Hepatic stellate cell (primary cell): ENCODE measurements around the gene CCDC24.

ENCODE experiments used
- DNase-seq: peaks from one replicate; pipeline ENCODE4 v3.0.0; 2011; ENCODE audit warnings: low spot score

The CCDC24 gene

DNA sequence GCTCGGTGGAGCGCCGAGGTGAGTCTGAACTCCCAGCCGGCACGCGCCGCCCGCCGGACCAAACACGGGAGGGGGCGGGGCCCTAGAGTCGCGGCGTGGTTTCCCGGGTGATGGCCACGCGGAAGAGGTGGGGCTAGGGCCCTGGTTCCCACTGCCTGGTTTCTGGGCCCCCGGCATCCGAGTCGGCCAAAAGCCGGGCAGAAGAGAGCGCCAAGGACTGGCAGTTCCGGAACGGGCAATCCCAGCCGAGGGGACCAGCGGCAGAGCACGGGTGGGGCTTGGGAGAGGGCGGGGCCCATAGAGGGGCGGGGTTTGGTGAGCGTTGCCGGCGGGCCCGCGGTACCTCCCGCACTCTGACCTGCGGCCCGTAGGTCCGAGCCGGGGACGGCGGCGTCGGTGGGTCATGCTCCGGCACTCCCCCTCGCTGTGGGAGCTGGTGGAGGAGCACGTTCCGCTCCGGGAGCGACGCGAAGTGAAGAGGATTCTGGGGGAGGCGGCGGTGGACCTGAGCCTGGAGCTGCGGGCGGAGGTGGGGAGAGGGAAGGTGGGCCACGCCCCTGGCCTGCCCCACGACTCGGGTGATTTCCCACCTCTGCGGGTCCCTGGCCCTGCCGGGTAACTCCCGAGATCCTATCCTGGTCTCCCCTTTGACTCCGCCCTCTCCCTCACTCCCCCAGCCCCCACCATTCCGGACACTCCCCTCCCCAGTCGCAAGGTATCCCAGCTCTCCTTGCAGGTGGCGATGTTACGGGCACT lies at the start of gene CCDC24:
Gene CCDC24, plus strand, starts transcription at position 124 of the 756 bp plus-strand sequence. Its CDS starts 280 bp downstream, at position 404.
- peak; percentile 94 for DNase-seq

DNA sequence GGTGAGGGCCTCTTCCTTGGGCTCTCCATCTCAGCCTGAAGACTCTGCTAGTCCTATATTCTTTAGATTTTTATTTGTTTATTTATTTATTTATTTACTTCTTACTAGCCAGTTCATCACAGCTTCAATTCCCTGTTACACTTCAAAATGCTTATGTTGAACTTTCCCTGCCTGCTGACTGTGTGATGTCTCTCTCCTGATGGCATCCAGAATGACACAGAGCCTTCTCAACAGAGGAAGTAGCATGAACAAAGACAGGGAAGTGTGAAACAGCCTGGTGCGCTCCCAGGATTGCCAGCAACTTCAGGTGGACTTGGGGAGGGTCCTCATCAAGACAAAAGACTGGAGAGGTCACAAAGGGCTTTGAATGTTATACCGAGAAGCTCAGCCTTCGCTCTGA lies 49.0 kb upstream of the CCDC24 start:
- no peak for DNase-seq

DNA sequence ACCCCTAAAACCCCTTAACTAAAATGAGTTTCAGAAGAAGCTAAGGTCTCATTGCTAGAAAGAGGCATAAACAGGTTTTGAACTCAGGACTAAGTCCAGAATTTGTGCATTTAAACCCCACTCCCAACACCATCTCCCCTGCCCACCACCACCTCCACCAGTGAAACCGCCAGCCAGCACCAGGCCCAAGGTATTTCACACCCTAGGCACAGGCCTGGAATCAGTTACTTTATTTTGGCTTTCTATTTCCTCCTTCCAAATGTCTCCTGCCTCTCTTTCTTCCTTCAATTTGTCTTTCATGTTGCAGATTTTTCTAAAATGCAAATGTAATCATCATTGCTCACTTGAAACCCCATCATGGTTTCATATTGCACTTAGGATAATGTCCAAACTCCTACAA lies 46.5 kb upstream of the CCDC24 start:
- no peak for DNase-seq

DNA sequence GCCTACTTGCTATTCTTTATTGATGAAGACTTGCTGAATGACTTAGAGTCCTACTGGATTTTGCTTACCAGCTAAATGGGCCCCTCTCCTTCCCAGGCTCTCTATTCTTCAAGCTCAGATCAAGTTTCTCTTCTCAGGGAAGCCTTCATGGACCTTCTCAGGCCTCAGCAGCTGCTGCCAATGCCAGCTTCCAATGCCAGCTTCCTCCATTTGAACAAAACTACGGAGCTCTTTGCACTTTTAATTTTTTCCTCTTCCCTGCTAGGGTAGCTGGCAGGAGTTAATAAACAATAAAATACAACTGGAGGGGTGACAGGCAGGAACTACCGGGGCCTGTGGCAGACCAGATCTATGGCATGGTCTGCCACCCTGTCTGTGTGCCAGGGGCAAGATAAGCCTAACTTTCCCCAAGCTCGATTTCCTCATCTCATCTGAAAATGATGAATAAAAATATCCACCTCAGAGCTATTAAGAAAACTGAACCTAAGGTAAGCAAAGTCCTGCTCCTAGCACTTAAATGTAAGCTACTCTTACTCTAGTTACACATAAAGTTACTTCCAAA lies 45.6 kb upstream of the CCDC24 start:
- DNase-seq = no peak

DNA sequence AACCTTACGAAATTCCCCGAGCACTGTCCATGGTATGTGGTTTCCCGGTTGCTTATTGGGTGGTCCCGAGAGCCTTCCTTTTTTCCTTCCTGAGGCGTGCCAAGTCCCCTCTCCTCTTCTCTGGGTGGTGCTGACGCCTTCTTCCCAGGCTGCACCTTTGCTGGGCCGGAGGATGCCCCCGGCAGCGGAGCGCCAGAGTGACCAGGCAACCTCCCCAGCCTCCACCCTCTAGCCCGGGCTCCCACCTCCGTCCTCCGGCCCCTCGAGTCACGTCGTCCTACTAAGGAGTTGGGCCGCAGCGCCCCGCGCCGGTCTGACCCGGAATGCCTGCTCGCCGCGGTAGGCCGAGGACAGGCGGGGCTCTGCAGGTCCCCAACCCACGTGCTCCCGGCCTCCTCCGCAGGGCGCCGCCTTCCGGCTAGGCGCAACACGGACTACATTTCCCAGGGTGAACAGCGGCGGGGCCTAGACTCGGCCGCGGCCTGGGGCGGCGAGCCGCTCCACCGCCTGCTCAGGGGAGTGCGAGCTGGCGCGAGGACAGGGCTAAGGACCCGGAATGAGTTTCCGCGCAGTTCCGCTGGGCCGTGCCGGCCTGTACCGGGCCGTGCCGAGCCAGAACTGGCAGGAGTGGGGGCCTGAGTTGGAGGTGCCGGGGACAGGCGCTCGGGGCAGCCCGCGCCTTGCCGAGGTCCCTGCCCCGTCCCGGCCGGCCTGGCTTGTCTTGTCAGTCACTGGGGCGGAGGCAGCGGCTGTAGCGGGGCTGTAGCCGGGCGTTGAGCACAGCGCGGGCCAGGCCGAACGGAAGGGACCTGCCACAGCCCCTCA lies 45.0 kb upstream of the CCDC24 start, which contains the start of gene IPO13:
Gene IPO13, plus strand, starts transcription at position 715 of the 825 bp plus-strand sequence. CDS start 651 bp downstream, outside the sequence.
- peak; percentile 98 for DNase-seq

DNA sequence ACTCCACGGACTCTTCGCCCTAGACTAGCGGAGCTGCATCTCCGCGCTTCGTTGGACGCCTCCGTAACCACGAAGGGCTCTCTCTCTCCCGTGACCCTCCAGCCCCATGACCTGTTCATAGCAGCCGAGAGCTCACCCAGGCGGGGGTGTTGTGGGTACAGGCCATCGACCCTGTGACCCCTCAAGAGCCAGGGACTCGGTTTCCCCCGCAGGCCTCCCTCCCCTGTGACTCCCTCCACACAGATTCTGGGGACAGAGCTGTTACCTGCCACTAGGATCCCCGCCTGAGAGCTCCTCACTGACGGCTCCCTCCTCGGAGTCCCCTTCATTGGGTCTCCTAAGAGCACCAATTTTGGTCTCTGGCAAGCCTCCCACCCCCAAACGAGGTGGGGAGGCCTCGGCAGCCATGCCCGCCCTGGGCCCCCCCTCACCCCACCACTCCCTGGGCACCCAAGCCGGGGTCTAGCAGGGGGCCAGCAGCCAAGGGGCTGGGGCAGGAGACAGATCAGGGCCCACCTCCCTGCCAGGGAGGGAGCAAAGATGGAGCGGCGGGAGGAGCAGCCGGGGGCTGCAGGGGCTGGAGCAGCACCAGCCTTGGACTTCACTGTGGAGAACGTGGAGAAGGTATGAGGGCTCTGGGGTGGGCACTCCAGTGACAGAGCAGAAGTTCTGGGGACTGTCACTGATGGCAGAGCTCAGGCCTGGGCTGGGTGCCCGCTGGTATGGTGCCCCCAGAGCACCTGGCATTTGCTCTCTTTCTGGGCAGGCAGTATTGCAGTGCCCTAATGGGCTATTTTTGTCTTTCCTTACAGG lies 44.1 kb upstream of the CCDC24 start:
- no peak for DNase-seq

DNA sequence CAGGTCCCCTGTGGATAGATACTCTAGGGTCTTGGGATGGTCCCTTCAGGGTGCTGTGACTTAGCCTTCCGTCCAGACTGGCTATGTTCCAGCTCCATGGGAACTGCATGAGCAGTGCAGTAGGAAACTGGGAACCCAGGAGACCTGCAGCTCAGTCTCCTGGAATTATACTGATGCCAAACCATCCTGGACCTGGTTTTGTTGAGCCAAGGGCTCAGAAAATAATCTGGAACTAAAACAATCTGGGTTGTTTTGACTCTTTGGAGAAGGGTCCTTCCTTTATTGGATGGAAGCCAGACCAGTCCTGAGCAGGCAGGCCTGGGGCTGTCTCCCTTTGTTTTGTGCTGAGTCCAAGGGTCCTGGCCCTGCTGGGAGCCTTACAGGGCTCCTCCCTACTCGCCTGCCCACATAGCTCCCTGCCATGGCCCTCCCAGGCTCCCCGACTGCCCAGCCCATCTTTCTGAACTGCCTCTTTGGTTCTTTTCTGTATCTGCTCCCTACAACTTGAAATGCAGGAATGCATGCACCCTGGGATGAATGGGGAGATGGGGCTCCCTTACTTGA lies 43.4 kb upstream of the CCDC24 start:
- no peak for DNase-seq

DNA sequence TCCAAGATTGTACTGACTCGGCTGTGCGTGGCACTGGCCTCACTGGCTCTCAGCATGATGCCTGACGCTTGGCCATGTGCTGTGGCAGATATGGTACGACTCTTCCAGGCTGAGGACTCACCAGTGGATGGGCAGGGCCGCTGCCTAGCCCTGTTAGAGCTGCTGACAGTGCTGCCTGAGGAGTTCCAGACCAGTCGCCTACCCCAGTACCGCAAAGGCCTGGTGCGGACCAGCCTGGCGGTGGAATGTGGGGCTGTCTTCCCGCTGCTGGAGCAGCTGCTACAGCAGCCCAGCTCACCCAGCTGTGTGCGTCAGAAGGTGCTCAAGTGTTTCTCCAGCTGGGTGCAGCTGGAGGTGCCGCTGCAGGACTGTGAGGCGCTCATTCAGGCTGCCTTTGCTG lies 41.7 kb upstream of the CCDC24 start:
- DNase-seq = no peak

DNA sequence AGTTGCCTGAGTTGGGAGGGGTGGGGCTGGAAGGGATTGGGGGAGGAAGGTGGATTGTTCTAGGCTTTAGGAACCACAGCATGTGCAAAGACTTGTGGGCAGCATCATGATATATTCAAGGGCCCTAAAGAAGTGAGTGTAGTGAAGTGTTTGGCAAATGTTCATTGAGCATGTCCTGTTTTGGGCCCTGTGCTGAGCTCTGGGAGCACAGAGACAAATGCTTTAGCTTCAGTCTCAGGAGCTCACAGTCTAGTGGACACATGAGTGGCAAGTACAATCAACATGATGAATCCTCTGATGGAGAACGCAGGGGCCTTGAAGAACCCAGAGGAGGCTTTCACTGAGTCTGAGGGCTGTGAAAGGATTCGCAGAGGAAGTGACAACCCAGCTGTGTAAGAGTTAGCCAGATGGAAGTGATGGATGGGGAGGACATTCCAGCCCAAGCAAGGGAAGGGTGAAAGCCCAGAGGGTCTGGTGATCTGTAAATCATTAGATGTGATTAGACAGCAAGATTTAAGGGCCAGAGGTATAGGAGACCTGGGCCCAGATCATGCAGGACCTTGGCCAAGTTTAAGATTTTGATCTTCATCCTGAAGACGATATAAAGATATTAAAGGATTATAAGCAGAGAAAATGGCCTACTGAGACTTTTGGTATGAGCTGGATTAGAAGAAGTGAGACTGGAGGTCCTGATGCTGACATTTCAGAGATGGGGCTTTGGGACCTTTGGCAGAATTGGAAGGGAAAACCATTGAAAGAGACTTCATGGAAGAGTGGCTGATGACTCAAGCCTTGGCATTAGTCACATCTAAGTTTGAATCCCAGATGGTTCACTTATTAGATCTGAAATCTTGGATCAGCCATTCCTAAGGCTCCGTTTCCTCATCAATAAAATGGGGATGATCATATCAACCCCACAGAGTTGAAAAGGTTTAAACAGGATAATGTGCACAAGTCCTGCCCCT lies 40.1 kb upstream of the CCDC24 start:
- DNase-seq = no peak

DNA sequence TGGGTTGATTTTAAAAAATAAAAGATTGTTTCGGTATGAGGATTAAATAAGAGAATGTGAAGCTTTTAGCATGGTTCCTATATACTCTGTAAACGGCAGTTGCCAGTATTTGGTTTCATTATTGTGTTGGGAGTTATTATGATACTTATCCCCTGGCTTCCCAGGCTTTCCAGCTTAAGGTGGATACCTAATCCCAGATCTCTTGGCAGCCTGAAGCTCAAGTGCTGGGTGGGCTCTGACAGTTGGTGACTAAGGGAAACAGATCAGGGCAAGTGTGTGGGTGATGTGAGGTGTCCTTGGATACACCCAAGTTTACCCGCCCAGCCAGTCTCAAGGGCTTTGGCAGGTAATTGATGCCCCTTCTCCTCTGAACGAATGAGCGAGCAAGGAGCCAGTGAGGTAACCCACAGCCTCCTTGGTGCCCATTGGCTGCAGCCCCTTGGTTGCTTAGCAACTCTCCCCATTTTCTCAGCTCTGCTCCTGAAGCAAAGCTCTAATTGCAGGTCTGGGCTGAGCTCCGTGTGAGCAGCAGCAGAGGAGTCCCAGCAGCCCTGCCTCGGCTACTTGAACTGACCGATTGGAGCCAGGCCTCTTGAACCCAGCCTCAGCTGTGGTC lies 38.6 kb upstream of the CCDC24 start:
- no peak for DNase-seq

DNA sequence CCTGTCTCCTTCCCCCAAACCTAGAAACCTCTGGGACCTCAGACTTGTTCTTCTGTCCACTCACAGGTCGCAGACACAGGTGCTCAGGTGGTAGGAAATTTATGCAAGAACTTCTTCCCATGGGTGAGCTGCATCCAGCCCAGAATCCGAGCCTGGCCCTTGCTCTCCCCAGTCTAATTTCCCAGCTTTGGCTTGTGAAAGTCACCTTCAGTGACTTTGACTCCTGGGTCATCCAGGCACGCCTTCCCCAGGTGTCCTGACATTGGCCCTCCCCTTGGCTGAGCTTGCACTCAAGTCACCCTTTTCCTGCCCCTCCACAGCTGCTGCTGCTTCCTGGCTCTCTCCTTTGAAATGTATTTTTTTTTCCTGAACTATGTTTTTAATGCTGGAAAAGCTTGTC lies 38.0 kb upstream of the CCDC24 start:
- no peak for DNase-seq

DNA sequence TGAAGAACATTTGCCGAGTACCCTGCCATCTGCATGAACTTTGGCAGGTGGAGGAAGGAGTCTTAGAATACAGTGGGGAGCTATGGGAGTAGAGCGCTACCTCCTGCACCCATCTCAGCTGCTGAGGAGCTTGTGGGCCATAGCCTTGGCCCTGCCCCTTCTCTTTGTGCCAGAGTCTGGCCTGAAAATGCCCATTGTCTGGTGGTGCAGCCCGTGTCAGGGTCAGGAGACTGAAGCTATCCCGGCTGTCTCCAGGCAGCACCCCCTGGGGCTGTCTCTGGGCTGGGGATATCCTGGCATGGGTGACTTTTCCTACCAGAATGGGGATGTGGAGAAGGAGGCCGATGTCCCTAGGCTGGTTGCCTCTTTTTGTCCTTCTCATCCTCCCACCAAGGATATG lies 37.4 kb upstream of the CCDC24 start:
- DNase-seq = no peak

DNA sequence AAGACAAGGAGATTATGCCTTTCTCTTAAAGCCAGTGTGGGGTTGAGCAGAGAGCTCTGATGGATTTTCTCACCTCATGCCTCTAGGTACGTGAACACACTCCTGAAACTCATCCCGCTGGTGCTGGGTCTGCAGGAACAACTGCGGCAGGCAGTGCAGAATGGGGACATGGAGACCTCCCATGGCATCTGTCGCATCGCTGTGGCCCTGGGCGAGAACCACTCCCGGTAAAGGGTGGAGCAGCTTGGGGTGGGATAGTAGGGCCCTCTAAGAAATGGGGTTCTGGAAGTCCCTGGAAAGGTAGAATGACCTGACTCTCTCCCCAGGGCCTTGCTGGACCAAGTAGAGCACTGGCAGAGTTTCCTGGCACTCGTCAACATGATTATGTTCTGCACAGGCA lies 35.2 kb upstream of the CCDC24 start:
- DNase-seq = no peak

DNA sequence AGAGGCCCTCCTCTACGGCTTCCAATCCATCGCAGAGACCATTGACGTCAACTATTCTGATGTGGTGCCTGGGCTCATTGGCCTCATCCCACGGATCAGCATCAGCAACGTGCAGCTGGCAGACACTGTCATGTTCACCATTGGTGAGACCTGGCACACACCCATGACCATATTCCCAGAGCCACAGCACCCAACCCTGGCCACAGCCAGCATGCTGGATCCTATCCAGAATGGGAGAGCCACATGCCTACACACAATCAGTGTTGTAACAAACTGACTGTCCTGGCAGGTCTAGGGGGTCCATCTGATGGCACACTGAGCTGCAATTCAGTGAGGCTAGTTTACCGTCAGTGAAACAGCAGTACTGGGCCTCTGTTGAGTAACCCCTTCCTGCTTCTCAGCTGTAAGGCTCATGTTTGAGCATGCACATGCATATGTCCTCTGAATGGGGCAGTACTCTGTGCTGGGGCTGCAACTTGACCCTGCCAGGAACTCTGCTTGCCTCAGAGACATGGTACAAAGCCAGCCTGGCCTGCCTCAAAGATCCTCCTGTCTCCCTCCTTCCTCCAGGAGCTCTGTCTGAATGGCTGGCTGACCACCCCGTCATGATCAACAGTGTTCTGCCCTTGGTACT lies 33.9 kb upstream of the CCDC24 start:
- no peak for DNase-seq

DNA sequence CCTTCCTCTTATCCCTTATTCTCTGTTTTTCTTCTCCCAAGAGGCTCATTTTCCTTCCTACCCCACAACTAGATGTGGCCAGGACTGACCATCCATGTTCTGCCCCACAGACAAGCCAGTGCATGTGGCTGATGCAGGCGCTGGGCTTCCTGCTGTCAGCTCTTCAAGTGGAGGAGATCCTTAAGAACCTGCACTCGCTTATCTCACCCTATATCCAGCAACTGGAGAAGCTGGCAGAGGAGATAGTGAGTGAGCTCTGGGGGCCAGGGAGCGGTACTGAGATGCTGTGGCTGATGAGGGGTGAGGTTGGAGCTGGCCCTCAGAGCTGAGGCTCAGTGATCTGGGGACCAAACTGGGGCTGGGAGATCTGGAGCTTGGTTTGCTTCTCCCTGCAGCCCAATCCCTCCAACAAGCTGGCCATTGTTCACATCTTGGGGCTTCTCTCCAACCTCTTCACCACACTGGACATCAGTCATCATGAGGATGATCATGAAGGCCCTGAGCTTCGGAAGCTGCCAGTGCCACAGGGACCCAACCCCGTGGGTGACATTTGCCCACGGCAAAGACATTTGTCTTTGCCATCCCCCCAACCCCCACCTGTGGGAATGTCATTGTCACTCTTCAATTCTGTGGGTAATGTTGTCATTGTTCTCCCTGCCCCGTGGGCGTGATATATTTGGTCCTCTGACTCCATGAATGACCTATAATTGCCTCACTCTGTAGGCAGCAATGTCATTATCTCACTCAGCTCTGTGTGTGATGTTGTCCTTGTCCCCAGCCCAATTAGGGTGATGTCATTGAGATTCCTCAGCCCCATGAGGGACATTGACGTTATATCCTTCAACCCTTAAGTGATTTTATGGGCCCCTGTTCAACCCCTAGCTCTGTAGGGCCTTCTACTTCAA lies 32.8 kb upstream of the CCDC24 start:
- DNase-seq = no peak

DNA sequence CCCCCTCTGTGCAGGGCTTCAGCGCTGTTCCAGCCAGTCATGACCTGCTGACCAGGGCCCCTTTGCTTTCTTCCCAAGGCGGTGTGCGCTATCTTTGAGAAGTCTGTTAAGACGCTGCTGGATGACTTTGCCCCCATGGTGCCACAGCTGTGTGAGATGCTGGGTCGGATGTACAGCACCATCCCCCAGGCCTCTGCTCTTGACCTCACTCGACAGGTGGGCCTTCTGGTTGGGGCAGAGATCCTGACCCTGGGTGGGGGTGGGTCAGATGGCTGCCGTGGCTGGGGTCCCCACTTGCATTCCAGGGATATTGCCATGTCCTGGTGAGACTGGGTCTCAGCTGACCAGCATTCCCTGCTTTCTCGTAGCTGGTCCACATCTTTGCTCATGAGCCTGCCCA lies 30.6 kb upstream of the CCDC24 start:
- DNase-seq = no peak

DNA sequence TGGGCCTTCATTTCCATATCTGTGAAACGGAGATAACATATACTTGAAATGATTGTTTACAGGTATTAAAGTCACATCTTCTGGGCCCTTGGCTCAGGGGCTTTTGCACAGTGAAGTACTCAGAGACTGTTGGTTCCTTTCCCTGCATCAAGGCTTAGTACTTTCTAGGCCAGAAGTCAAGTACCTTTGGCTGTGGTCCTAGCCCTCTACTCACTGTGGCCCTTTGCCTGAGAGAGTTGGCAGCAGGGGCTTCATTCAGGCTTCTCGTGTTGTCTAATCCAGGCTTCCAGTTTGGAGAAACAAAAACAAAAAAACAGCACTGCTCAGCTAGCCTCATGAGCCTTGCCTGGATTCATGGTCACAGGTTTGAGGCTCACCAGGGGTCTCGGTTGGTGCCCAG lies 29.7 kb upstream of the CCDC24 start:
- no peak for DNase-seq

DNA sequence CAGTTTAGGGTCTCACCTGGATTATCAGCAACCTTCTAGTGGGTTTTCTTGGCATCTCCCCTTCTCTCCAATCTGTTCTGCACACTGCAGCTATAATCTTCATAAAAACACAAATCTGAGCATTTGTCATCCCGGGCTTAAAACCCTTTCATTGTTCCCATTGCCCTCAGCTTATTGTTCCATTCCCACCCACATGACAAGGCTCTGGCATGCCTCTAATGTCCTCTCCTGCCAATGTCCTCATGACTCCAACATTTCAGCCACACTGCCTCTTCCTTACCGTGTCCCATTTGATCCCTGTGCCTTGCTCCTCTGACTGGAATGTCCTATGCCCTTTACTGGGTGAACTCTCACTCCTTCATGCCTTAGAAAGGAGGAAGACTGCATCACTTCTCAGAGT lies 29.1 kb upstream of the CCDC24 start:
- DNase-seq = no peak

DNA sequence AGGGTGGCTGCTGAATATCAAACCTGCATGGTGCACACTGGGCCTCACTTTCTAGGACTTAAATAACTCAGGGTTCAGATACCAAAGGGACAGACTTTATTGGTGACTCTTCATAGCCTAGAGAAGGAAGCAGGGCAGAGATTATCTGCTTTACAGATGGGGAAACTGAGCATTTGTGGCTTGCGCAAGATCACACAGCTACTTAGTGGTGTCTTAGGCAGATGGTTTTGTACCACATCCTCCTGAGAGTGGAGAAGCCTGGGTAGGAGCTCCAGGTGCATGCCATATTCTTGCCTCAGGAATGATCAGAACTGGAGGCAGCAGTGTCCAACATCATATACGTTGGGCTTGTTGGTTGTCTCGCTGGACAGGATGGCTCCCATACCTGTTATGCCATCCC lies 28.4 kb upstream of the CCDC24 start:
- DNase-seq = no peak
